GM19395 (cell line): ENCODE data around the gene SLC49A3.
"Not testable (repeated sequence)": the region's sequence is repeated elsewhere in the genome, so short reads cannot be mapped to it uniquely, and the experiment has no call there.

ENCODE experiments used
- ATAC-seq: cut with Tn5 transposase; IDR thresholded peaks from one replicate; pipeline ENCODE4 v1.9.1; 2021; ENCODE audit warnings: mild to moderate bottlenecking, moderate library complexity; ENCODE audit not compliant: unreplicated experiment

Gene SLC49A3

DNA sequence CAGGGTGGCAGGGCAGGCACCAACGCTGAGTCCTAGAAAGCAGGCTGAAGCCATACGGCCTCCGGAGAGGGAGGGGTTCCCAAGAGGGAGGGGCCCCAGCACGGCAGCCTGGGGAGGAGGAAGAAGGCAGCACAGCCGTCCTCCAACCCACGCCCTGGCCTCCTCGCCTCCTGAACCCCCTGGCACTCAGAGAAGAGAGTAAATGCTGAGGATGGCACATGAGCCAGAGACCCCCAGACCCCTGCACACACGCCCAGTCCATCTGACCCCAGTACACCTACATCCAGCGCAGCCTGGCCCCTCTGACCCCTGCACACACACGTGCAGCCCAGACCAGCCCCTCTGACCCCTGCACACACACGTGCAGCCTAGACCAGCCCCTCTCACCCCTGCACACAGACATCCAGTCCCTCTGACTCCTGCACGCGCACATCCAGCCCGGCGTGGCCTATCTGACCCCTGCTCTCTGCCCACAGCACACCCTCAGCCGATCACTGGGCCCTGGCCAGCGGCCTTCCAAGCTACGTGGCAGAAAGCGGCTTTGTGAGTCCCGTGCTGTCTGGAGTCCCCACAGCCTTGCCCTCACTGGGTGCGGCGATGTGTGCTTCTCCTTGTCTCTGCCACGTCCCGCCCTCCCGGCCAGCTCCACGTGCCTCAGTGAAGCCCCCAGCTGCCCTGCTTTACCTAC lies 33.3 kb downstream of the SLC49A3 start:
- no peak for ATAC-seq

DNA sequence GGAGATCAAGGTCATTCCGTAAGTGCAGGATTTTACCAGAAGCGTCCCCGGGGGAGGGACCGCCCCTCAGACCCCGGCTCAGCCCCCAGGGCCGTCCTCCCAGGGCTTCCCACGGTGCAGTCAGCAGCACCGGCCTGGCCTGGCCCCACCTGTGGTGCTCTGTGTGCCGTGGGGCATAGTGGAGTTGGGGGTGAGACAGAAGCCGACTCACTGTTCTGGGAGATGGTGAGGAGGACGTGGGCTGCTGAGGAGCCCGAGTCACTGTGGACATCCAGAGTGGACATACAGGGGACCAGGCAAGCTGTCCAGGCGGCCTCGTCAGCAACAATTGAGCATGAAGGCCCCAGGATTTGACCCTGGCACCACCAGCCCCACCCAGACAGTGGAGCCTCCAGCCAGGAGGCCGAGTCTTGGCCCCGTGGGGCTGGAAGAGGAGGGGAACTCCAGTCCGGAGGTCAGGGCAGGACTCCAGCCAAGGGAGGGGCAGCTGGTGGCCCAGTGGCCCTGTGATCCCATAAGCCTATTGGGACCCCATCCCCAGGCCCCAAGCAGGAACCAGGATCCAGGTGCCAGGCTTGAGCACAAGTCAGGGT lies 34.0 kb downstream of the SLC49A3 start:
- no peak for ATAC-seq

DNA sequence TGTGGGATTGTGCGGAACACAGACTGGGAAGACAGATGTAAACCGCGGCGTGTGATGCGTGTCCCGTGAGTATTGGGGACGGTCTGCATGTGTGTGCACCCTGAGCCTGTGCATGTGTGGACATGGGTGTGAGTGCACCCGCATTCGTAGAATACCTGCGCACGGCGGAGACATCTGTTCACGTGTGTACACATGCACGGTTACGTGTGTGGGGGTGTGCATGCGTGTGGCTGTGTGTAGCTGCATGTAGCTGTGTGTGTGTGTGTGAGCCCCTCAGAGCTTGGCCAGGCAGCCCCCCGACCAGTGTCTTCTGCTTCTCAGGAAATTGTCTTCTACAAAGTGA lies 34.5 kb downstream of the SLC49A3 start:
- no peak for ATAC-seq

GRCh38 chr4:653831-654502 lies 35.0 kb downstream of the SLC49A3 start:
- ATAC-seq: no peak

- no peak for ATAC-seq
These were observed 35.7 kb downstream of the SLC49A3 start for GRCh38 chr4:653080-653821.

DNA sequence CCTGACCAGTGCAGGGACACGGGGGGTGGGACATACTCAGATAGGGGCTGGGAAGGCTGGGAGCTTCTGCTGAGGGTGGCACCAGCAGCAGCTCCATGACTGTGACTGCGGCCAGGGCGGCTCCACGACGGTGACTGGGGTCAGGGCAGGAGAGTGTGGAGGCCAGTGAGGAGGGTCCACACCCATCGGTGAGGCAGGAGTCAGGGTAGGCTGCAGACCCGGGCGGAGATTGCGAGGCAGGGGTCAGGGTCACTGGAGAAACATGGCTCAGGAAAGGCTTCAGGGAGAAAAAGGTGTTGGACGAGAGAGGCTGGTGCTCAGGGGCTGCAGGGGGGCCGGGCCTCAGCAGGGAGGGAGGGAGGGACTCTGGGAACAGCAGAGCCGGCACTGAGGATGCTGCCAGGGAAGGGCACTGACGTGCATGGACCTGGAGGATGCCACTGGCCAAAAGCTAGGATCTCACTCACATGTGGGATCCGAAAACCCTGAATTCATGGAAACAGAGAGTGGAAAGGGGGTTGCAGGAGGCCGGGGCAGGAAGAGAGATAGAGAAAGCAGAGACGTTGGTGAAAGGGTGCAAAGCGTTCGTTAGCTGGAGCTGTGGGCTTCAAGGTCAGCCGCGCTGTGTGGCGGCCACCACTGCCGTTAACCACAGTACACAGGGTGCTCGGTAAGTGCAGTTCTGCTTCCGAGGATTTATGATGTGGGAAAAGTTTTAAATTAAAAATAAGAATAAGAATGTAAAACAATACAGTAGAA lies 36.9 kb downstream of the SLC49A3 start:
- no peak for ATAC-seq

DNA sequence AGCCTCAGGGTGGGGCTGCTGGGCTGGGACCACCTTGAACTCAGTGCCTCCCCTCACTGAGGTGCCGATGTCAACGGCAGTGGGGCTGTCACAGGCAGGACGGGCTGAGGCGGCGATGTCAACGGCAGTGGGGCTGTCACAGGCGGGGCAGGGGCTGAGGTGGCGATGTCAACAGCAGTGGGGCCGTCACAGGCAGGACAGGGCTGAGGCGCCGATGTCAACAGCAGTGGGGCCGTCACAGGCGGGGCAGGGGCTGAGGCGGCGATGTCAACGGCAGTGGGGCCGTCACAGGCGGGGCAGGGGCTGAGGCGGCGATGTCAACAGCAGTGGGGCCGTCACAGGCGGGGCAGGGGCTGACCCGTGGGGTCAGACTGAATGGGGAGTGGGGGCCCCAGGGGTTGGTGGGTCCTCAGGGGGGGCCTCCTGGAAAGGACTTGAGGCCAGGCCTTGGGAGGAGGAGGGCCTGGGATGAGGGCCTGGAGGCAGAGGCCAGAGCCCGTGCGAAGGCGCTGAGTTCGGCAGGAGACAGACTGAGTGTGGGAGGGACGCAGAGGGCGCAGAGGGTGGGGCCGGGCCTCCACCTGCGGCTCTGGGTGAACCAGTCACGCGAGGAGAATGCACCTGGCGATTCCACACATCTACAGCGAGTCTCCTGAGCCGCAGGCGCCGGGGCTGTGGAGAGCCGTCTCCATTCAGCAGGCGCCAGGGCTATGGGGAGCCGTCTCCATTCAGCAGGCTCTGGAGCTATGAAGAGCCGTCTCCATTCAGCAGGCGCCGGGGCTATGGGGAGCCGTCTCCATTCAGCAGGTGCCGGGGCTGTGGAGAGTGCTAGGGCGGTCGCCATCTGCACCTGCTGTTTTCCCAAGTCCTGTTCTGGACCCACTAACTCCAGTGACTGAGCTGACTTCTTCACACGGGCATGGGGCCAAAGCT lies 37.7 kb downstream of the SLC49A3 start:
- ATAC-seq: no peak

DNA sequence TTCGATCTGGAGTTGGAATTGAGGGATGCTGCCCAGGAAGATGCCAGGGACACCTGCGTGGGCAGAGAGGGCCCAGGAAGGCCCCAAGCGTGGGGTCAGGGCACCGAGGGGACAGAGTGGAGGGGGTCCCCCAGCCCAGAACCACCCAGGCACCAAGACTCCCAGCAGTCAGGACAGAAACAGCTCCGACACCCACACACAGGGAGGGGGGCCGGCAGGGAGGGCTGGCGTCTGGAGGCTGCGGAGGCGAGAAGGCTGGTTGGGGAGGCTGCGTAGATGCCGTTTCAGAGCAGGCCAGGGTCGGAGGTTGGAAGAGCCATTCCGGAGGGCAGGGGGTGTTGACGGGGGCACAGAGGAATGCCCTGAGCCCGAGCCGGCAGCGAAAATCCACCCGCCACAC lies 38.5 kb downstream of the SLC49A3 start:
- no peak for ATAC-seq

GRCh38 chr4:649751-650310 lies 39.1 kb downstream of the SLC49A3 start:
- no peak for ATAC-seq

GRCh38 chr4:649293-649625 lies 39.7 kb downstream of the SLC49A3 start:
- no peak for ATAC-seq

- ATAC-seq: no peak
These were observed 40.2 kb downstream of the SLC49A3 start for GRCh38 chr4:648579-649292.

DNA sequence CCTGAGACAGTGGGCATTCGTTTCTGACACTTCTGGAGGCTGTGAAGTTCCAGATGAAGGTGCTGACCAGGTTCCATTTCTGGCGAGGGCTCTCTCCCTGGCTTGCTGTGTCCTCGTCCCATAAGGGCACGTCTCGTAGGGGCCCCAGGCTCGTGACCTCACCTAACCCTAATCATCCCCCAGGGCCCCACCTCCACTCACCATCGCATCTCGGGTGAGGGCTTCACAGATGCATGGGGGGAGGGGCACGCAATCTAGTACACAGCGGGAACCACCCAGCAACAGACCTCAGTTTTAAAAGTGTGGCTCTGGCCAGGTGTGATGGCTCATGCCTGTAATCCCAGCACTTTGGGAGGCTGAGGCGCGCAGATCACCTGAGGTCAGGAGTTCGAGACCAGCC lies 41.5 kb downstream of the SLC49A3 start:
- no peak for ATAC-seq

- no peak for ATAC-seq
These were observed 42.5 kb downstream of the SLC49A3 start for GRCh38 chr4:646460-646859.

DNA sequence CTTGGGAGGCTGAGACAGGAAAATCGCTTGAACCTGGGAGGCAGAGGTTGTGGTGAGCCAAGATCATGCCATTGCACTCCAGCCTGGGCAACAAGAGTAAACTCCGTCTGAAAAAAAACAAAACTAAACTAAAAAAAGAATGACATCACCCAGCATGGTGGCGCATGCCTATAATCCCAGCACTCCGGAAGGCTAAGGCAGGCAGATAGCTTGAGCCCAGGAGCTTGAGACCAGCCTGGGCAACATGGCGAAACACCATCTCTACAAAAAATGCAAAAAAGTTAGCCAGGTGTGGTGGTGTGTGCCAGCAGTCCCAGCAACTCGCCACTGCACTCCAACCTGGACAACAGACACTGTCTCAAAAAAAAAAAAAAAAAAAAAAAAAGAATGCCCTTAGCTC lies 46.6 kb downstream of the SLC49A3 start:
- not testable (repeated sequence) for ATAC-seq

GRCh38 chr4:637536-638280 lies 51.2 kb downstream of the SLC49A3 start:
- ATAC-seq: no peak

GRCh38 chr4:636628-637159 lies 52.3 kb downstream of the SLC49A3 start:
- no peak for ATAC-seq

GRCh38 chr4:635851-636627 lies 52.9 kb downstream of the SLC49A3 start:
- ATAC-seq: no peak
